ENCODE measurements around the gene ARL5C. TPM values are rescaled to one million over a fixed set of nuclear protein-coding genes. Genes with fewer than 3 reads are reported as not detected.

ARL5C gene
- total and polyA plus RNA-seq, 4 donors, result not detected

GRCh38 chr17:39139561-39139960 is 26.4 kb downstream of the ARL5C start:
- H3K4me1 ChIP-seq (ENCODE audit: control insufficient read depth in 4 of 4, insufficient read depth in 4 of 4, low read length in 3 of 4), result no peaks in the 10 kb centered on the region
- no peak overlapping the region for H3K4me3 ChIP-seq (ENCODE audit: low read depth in 1 of 3, low read length in 3 of 3)
- H3K36me3 ChIP-seq (ENCODE audit: control insufficient read depth in 4 of 4, insufficient read depth in 3 of 4, low read depth in 1 of 4, low read length in 3 of 4), result no peaks in the 10 kb centered on the region
- H3K27ac ChIP-seq (ENCODE audit: low read depth in 1 of 2, low read length in 2 of 2), result no peak overlapping the region
- TF ChIP-seq TAF1 (conservative IDR thresholded peaks at IDR 0.05) (no peak), ATF3 (IDR thresholded peaks at IDR 0.05) (no peak), EGR1 (IDR thresholded peaks at IDR 0.05; ENCODE audit: low read depth in 2 of 2) (no peak)
- no peak overlapping the region for H3K9ac ChIP-seq (ENCODE audit: low read depth in 1 of 2, low read length in 2 of 2)
- H3K27me3 ChIP-seq (ENCODE audit: control insufficient read depth in 4 of 4, insufficient read depth in 4 of 4, low read length in 3 of 4), result no peaks in the 10 kb centered on the region
- WGBS, result 96% methylated on average over 9 of the region's 9 CpGs
- no peak for DNase-seq (ENCODE audit: low spot score)
- H3K9me3 ChIP-seq (ENCODE audit: control insufficient read depth in 4 of 4, low read length in 3 of 4), result no peaks in the 10 kb centered on the region

GRCh38 chr17:39139161-39139511 is 26.8 kb downstream of the ARL5C start:
- no peaks in the 10 kb centered on the region for H3K9me3 ChIP-seq (ENCODE audit: control insufficient read depth in 4 of 4, low read length in 3 of 4)
- no peak overlapping the region for H3K9ac ChIP-seq (ENCODE audit: low read depth in 1 of 2, low read length in 2 of 2)
- no peak overlapping the region for H3K4me3 ChIP-seq (ENCODE audit: low read depth in 1 of 3, low read length in 3 of 3)
- no peak for DNase-seq (ENCODE audit: low spot score)
- H3K36me3 ChIP-seq (ENCODE audit: control insufficient read depth in 4 of 4, insufficient read depth in 3 of 4, low read depth in 1 of 4, low read length in 3 of 4), result no peaks in the 10 kb centered on the region
- H3K27ac ChIP-seq (ENCODE audit: low read depth in 1 of 2, low read length in 2 of 2), result no peak overlapping the region
- H3K4me1 ChIP-seq (ENCODE audit: control insufficient read depth in 4 of 4, insufficient read depth in 4 of 4, low read length in 3 of 4), result no peaks in the 10 kb centered on the region
- no peak for TF ChIP-seq HNF4A (conservative IDR thresholded peaks at IDR 0.05)
- no peak for TF ChIP-seq NR2F2 (IDR thresholded peaks at IDR 0.05)
- TF ChIP-seq, protein P1, sequence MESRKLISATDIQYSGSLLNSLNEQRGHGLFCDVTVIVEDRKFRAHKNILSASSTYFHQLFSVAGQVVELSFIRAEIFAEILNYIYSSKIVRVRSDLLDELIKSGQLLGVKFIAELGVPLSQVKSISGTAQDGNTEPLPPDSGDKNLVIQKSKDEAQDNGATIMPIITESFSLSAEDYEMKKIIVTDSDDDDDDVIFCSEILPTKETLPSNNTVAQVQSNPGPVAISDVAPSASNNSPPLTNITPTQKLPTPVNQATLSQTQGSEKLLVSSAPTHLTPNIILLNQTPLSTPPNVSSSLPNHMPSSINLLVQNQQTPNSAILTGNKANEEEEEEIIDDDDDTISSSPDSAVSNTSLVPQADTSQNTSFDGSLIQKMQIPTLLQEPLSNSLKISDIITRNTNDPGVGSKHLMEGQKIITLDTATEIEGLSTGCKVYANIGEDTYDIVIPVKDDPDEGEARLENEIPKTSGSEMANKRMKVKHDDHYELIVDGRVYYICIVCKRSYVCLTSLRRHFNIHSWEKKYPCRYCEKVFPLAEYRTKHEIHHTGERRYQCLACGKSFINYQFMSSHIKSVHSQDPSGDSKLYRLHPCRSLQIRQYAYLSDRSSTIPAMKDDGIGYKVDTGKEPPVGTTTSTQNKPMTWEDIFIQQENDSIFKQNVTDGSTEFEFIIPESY (IDR thresholded peaks at IDR 0.05), result no peak
- TF ChIP-seq YY1 (IDR thresholded peaks at IDR 0.05), result no peak
- no peak for TF ChIP-seq MAX (IDR thresholded peaks at IDR 0.05)
- no peaks in the 10 kb centered on the region for H3K27me3 ChIP-seq (ENCODE audit: control insufficient read depth in 4 of 4, insufficient read depth in 4 of 4, low read length in 3 of 4)
- WGBS, result 83% methylated on average over 2 of the region's 2 CpGs

- H3K9me3 ChIP-seq (ENCODE audit: control insufficient read depth in 4 of 4, low read length in 3 of 4), result no peaks in the 10 kb centered on the region
- H3K27ac ChIP-seq (ENCODE audit: low read depth in 1 of 2, low read length in 2 of 2), result no peak overlapping the region
- 92% methylated on average over 13 of the region's 13 CpGs for WGBS
- no peaks in the 10 kb centered on the region for H3K36me3 ChIP-seq (ENCODE audit: control insufficient read depth in 4 of 4, insufficient read depth in 3 of 4, low read depth in 1 of 4, low read length in 3 of 4)
- H3K4me3 ChIP-seq (ENCODE audit: low read depth in 1 of 3, low read length in 3 of 3), result no peak overlapping the region
- no peaks in the 10 kb centered on the region for H3K4me1 ChIP-seq (ENCODE audit: control insufficient read depth in 4 of 4, insufficient read depth in 4 of 4, low read length in 3 of 4)
- no peak overlapping the region for H3K9ac ChIP-seq (ENCODE audit: low read depth in 1 of 2, low read length in 2 of 2)
- DNase-seq (ENCODE audit: low spot score), result no peak
- TF ChIP-seq HNF4G (IDR thresholded peaks at IDR 0.05) (no peak), ATF3 (IDR thresholded peaks at IDR 0.05) (no peak), JUND (IDR thresholded peaks at IDR 0.05) (no peak), SP1 (IDR thresholded peaks at IDR 0.05) (no peak), NR2F2 (IDR thresholded peaks at IDR 0.05) (no peak), RAD21 (IDR thresholded peaks at IDR 0.05) (no peak), HNF4A (conservative IDR thresholded peaks at IDR 0.05) (no peak), YY1 (IDR thresholded peaks at IDR 0.05) (no peak), TAF1 (conservative IDR thresholded peaks at IDR 0.05) (no peak), FOXA2 (IDR thresholded peaks at IDR 0.05) (no peak), RXRA (IDR thresholded peaks at IDR 0.05) (no peak)
- TF ChIP-seq, protein P1 (IDR thresholded peaks at IDR 0.05), result no peak
- H3K27me3 ChIP-seq (ENCODE audit: control insufficient read depth in 4 of 4, insufficient read depth in 4 of 4, low read length in 3 of 4), result no peaks in the 10 kb centered on the region
These were observed 27.4 kb downstream of the ARL5C start for GRCh38 chr17:39138431-39139160.

Measured in liver (tissue), 9 donors.